ENCODE results near the gene HOXA6. TPM values are rescaled to one million over a fixed set of nuclear protein-coding genes. Genes with fewer than 3 reads are reported as not detected.

The HOXA6 gene
- total RNA-seq, 4 donors from 2014 or later, result 1.1 to 1.6 TPM; not detected in 2

DNA sequence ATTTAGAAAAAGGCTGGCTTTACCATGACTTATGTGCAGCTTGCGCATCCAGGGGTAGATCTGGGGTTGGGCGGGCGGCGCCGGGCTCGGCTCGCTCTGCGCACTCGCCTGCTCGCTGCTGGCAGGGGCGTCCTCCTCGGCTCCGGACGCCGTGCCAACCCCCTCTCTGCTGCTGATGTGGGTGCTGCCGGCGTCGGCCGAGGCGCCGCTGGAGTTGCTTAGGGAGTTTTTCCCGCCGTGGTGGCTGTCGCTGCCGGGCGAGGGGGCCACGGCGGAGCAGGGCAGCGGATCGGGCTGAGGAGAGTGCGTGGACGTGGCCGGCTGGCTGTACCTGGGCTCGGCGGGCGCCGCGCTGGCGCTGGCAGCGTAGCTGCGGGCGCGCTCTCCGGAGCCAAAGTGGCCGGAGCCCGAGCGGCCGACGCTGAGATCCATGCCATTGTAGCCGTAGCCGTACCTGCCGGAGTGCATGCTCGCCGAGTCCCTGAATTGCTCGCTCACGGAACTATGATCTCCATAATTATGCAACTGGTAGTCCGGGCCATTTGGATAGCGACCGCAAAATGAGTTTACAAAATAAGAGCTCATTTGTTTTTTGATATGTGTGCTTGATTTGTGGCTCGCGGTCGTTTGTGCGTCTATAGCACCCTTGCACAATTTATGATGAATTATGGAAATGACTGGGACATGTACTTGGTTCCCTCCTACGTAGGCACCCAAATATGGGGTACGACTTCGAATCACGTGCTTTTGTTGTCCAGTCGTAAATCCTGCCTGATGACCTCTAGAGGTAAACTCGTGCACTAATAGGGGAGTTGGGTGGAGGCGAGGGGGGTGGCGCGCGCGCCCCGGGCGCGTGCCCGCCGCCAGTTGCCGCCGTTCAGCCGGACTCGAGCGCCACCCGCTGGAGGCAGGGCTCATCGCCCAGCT is 4.3 kb downstream of the HOXA6 start, which contains the start of gene HOXA5:
Gene HOXA5 (minus strand): TSS at position 659 of the 927 bp plus-strand sequence. CDS start 74 bp downstream, at position 585.
- H3K27ac ChIP-seq, result peak within 1 kb of the TSS in 2 of 3 donors; percentile 27 to 55
- no peaks in the 10 kb centered on the region for H3K36me3 ChIP-seq
- H3K9me3 ChIP-seq, result no peaks in the 10 kb centered on the region
- intact Hi-C loops (cut with DNase I), result no loop called here
- H3K4me1 ChIP-seq, result peaks cover 14 to 23% of the 10 kb centered on the region in 2 donors
- H3K27me3 ChIP-seq, result peaks cover 86% of the 10 kb centered on the region
- 16 to 19% methylated on average over 25 to 27 of the region's 86 CpGs for WGBS, 2 donors
- TF ChIP-seq POLR2A (IDR thresholded peaks at IDR 0.05), result peak in 1 of 2 donors; percentile 51
- TF ChIP-seq, protein P1, sequence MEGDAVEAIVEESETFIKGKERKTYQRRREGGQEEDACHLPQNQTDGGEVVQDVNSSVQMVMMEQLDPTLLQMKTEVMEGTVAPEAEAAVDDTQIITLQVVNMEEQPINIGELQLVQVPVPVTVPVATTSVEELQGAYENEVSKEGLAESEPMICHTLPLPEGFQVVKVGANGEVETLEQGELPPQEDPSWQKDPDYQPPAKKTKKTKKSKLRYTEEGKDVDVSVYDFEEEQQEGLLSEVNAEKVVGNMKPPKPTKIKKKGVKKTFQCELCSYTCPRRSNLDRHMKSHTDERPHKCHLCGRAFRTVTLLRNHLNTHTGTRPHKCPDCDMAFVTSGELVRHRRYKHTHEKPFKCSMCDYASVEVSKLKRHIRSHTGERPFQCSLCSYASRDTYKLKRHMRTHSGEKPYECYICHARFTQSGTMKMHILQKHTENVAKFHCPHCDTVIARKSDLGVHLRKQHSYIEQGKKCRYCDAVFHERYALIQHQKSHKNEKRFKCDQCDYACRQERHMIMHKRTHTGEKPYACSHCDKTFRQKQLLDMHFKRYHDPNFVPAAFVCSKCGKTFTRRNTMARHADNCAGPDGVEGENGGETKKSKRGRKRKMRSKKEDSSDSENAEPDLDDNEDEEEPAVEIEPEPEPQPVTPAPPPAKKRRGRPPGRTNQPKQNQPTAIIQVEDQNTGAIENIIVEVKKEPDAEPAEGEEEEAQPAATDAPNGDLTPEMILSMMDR (IDR thresholded peaks at IDR 0.05), result peak in 2 of 6 experiments; percentile 34 to 45
- no peak for DNase-seq
- peak within 1 kb of the TSS in 1 of 3 donors; percentile 14 for H3K4me3 ChIP-seq (replicated peaks in 1 of 3)

DNA sequence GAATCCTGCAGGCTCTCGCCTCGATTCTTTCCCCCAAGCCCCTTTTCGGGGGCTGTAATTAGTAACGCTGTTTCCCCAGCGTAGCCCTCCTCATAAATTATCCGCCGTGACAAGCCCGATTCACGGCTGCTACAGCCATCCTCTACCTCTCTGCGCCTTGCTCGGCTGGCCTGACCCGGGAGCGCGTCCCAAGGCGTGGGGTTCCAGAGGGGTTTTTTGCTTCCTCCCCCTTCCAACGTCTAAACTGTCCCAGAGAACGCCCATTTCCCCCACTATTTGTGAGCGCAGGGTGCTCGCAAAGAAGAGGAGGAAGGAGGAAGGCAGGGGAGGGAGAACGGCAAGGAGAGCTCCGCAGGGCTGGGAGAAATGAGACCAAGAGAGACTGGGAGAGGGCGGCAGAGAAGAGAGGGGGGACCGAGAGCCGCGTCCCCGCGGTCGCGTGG is 5.0 kb downstream of the HOXA6 start:
- WGBS, 2 donors, result 3 to 15% methylated on average over 29 of the region's 29 CpGs
- no peaks in the 10 kb centered on the region for H3K9me3 ChIP-seq
- no peak for DNase-seq

GRCh38 chr7:27141923-27142579 is 5.5 kb downstream of the HOXA6 start:
- Histone ChIP-seq H3K36me3 (no peaks in the 10 kb centered on the region), H3K4me1 (peaks cover 11 to 16% of the 10 kb centered on the region in 2 donors), H3K9me3 (no peaks in the 10 kb centered on the region), H3K27ac (peak overlapping the region in 1 of 3 donors; percentile 55), H3K27me3 (peaks cover 78% of the 10 kb centered on the region), H3K4me3 (replicated peaks in 1 of 3) (peak overlapping the region in 1 of 3 donors; percentile 14)
- WGBS, 2 donors, result 20 to 24% methylated on average over 27 to 30 of the region's 30 CpGs
- no peak for DNase-seq
- TF ChIP-seq, protein P1 (IDR thresholded peaks at IDR 0.05), result no peak
- TF ChIP-seq POLR2A (IDR thresholded peaks at IDR 0.05), result no peak
- intact Hi-C loops (cut with DNase I), result no loop called here

More for the DNA sequence above, 5.0 kb downstream of the HOXA6 start:
- intact Hi-C loops (cut with DNase I), result no loop called here
- H3K4me3 ChIP-seq (replicated peaks in 1 of 3), result peak overlapping the region in 1 of 3 donors; percentile 14
- peak overlapping the region in 1 of 3 donors; percentile 55 for H3K27ac ChIP-seq
- H3K4me1 ChIP-seq, result peaks cover 11 to 17% of the 10 kb centered on the region in 2 donors
- no peak for TF ChIP-seq POLR2A (IDR thresholded peaks at IDR 0.05)
- TF ChIP-seq, protein P1 (IDR thresholded peaks at IDR 0.05), result no peak
- H3K36me3 ChIP-seq, result no peaks in the 10 kb centered on the region
- peaks cover 81% of the 10 kb centered on the region for H3K27me3 ChIP-seq

GRCh38 chr7:27141137-27141922 is 6.2 kb downstream of the HOXA6 start:
- TF ChIP-seq, protein P1 (IDR thresholded peaks at IDR 0.05), result no peak
- TF ChIP-seq POLR2A (IDR thresholded peaks at IDR 0.05), result no peak
- Histone ChIP-seq H3K4me1 (peaks cover 11 to 16% of the 10 kb centered on the region in 2 donors), H3K36me3 (no peaks in the 10 kb centered on the region), H3K27ac (no peak overlapping the region), H3K27me3 (peaks cover 79% of the 10 kb centered on the region), H3K4me3 (replicated peaks in 1 of 3) (no peak overlapping the region), H3K9me3 (no peaks in the 10 kb centered on the region)
- DNase-seq, result no peak
- 33 to 50% methylated on average over 18 of the region's 18 CpGs for WGBS, 2 donors
- intact Hi-C loops (cut with DNase I), result no loop called here
